Superior temporal gyrus (tissue), 1 donor: ENCODE measurements around the gene SCNM1.
"Not testable (repeated sequence)": the region's sequence is repeated elsewhere in the genome, so short reads cannot be mapped to it uniquely, and the experiment has no call there.

Experiments used
- DNase-seq: peaks from one replicate; pipeline ENCODE4 v3.0.0-alpha.2; 2016; ENCODE audit errors: extremely low spot score

The SCNM1 gene

GRCh38 chr1:151146412-151147131 is 19.4 kb upstream of the SCNM1 start, which contains the start of gene SEMA6C:
TSS of gene SEMA6C (minus strand) at chr1:151146631. CDS start at chr1:151142621, 4,010 bp downstream.
- peak; percentile 95 for DNase-seq

- no peak for DNase-seq
These were observed 18.8 kb upstream of the SCNM1 start for GRCh38 chr1:151147132-151147503.

GRCh38 chr1:151147665-151148064 is 18.3 kb upstream of the SCNM1 start:
- DNase-seq, result no peak

- DNase-seq, result no peak
These were observed 9.5 kb upstream of the SCNM1 start, which contains the start of gene TNFAIP8L2 for GRCh38 chr1:151156515-151156819. TSS of gene TNFAIP8L2 (plus strand) at chr1:151156649. CDS start at chr1:151158698, 2,049 bp downstream.

GRCh38 chr1:151157067-151157531 is 8.8 kb upstream of the SCNM1 start:
- no peak for DNase-seq

GRCh38 chr1:151158326-151158725 is 7.6 kb upstream of the SCNM1 start:
- no peak for DNase-seq

GRCh38 chr1:151158751-151159251 is 7.1 kb upstream of the SCNM1 start:
- DNase-seq, result no peak

- DNase-seq, result no peak
These were observed 6.6 kb upstream of the SCNM1 start for GRCh38 chr1:151159373-151159772.

GRCh38 chr1:151164732-151165280 is 1.1 kb upstream of the SCNM1 start:
- no peak for DNase-seq

- peak; percentile 63 for DNase-seq
These were observed 635 bp upstream of the SCNM1 start for GRCh38 chr1:151165281-151165737.

GRCh38 chr1:151166505-151166956 is 587 bp downstream of the SCNM1 start:
- DNase-seq, result no peak

GRCh38 chr1:151167116-151167515 is 1.2 kb downstream of the SCNM1 start:
- no peak for DNase-seq

- DNase-seq, result no peak
These were observed 5.2 kb downstream of the SCNM1 start for GRCh38 chr1:151171190-151171589.

GRCh38 chr1:151175041-151175741 is 9.2 kb downstream of the SCNM1 start:
- peak; percentile 89 for DNase-seq

- DNase-seq, result no peak
These were observed 9.9 kb downstream of the SCNM1 start, which contains the start of gene TMOD4 for GRCh38 chr1:151175863-151176262. TSS of gene TMOD4 (minus strand) at chr1:151175981. CDS start at chr1:151174875, 1,106 bp downstream.

GRCh38 chr1:151176514-151177045 is 10.6 kb downstream of the SCNM1 start:
- no peak for DNase-seq

- no peak for DNase-seq
These were observed 18.3 kb downstream of the SCNM1 start for GRCh38 chr1:151184211-151184610.

- no peak for DNase-seq
These were observed 21.3 kb downstream of the SCNM1 start for GRCh38 chr1:151187205-151187604.

- not testable (repeated sequence) for DNase-seq
These were observed 22.7 kb downstream of the SCNM1 start for GRCh38 chr1:151188667-151189066.

GRCh38 chr1:151189637-151190445 is 23.9 kb downstream of the SCNM1 start, which contains the start of gene VPS72:
TSS of gene VPS72 (minus strand) at chr1:151190197. CDS start at chr1:151190121, 76 bp downstream.
- DNase-seq, result peak; percentile 91

GRCh38 chr1:151192047-151192446 is 26.1 kb downstream of the SCNM1 start:
- DNase-seq, result no peak
